Activated naive CD4-positive, alpha-beta T cell treated with anti-CD3 and anti-CD28 coated beads, Interleukin-2, amount 50 U/mL, for 16 hours (primary cell): Measurements from ENCODE around the gene HOXA6.

Experiments used
- DNase-seq: peaks from one replicate; pipeline ENCODE4 v3.0.0-alpha.2; 2020

The HOXA6 gene

GRCh38 chr7:27172823-27173510, 25.4 kb upstream of the HOXA6 start:
- peak; percentile 27 for DNase-seq

- DNase-seq, result peak; percentile 14
These were observed 24.8 kb upstream of the HOXA6 start for GRCh38 chr7:27172315-27172774.

DNA sequence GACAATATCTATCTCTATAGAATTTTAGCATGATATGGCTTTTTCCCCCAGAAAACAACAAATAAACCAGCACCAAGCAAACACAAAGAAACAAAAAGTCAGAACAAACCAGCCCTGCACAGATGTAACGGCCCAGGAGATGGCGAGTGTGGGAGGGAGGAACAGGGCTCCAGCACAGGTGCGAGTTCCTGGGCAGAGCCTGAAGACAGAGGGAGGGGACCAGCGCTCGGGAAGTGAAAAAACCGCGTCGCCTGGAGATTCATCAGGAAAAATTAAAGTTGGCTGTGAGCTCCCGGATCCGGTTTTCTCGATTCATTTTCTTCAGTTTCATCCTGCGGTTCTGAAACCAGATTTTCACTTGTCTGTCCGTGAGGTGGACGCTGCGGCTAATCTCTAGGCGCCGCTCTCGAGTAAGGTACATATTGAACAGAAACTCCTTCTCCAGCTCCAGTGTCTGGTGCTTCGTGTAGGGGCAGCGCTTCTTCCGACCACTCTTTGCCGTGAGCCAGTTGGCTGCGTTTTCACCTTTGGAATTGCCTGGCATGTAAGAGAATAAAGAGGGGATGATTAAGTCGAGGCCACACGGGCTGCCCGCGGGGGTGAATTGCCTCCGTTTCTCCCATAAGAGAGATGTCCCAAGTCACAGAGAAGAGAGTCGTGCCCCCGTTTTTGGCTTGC, 24.2 kb upstream of the HOXA6 start:
- DNase-seq, result peak; percentile 10

DNA sequence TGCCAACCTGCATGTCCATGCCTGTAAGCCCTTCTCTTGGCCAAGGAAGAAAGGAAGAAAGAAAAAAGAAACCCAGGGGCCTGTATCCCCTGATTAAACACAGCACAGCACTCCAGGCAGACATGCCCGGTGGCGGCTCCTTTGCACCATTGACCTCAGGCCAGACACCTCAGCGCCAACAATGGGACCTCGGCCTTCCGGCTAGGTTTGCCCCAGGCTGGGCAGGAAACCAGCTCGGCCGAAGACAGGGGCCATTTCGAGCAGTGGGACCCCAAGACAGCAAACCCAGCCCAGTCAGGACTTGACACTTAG, 23.7 kb upstream of the HOXA6 start:
- no peak for DNase-seq

- DNase-seq, result no peak
These were observed 23.1 kb upstream of the HOXA6 start for GRCh38 chr7:27170426-27171324.

DNA sequence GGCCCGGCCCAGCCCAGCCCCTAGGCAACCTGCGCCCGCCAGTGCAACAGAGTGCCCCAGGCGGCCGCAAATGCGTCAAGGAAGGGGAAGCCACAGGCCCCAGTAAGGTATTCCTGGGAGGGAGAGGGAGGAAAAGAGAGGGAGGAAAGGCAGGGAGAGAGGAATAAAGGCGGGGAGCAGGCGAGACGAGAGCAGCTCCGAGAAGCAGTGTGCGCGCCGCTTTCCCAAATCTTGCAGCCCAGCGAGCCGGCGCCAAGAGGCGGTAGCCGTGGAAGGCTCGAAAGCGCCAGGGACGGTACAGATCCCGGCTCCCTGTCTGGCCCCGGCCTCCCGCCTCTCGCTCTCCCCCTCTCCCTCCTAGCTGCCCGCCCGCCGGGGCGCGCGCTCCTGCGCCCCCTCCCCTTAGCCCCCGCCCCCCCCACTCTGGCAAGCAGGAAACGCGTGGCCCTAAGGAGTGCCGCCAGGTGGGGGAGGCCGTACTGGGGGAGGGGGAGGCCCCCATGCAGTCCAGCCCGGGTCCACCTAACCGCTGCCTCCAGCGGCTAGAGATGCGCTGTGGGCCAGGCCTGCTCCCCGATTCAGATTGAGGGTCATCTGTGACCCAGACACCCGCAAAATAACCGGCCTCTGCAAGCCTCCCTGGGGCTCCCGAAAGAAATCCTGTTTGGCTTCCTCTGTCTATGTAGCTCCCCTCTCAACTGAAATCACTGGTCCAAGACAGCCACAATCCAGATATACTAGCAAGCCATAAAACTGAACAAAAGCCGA, 22.3 kb upstream of the HOXA6 start:
- no peak for DNase-seq

DNA sequence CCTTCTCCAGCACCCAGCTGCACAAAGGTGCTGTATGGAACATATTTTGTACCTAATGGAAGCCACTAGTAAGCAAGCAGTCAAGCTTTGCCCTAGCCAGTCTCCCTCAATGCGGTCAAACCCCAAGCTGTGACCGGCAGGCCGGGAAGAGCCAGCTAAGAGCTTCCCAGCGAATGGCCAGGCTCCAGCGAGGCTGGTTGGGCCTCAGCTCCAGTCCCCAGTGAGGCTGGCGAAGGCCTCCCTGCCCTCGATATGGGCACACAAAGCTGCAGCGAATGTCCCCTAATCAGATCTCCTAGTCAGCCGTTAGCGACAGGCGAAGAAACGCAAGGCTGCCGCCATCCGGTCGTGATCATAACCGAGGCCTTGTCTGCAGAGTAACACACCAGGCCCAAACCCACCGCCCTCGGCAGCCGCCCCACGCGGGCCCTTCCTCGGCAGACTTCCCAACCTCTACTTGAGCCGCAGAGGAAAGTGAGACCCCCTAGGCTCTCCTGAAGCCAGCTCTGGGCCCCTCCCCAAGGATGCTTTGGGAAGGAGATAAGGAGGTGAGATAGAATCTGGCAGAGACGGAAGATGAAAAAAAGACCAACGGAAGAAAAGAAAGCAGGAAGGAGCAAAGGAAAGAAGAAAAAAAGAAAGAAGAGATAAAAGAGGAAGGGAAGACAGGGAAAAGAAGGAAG, 20.8 kb upstream of the HOXA6 start:
- DNase-seq, result no peak

DNA sequence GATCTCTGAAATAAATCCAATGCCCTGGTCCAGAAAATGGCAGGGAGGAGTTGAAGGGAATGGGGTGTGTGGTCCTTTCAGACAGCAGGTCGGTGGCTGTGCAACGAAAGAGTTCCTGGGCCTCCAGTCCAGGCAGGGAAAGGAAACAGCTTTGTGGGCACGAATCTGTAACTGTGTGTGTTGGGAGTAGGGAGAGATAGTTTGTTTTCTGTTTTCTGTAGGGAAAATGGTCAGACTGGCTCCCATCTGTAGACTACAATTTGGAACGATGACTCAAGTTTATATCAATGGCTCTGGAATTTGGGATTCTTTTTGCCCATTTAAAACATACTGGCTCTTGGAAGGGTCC, 20.3 kb upstream of the HOXA6 start:
- DNase-seq, result no peak

DNA sequence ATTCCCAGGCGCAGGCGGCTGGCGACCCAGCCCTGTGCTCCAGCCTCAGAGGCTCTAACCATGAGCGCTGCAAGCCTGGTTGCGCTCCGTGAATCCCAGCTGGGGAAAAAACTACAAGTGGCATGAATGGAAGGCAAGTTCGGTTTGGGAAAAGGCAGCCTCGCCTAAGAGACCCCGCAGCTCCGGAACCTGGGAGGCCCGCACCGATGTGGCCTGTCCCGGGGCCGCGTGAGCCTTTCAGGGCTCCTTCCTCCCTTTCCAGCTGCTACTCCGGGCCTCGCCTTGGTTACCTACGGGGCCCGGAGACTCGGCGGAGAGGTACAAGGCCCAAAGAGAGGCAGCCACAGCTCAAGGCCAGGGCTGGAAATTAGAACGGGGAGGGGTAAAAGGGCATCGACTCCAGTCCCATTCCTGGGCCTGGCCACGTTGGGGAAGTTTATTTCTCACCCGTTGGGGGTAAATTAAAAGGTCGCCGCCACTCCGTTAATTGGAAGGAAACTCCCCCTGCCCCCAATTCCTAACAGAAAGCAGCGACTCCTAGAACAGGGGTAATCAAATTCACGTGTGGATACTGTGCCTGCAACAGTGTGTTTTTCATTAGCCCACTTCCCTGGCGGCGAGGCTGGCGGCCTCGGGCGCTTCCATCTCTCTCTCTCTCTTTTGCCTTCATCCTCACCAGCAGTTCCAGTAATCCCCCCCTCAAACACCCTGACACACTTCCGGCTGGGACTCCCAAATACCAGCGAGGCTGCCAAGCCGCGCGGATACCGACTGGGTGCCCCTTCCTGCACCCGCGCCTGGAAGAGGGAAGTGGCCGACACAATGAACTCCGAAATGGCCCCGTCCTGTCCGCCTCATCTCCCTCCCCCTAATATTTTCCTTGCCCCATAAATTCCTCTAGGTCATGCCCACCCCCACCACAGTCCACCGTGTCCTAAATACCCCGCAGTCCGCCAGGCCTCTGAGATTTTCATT, 19.2 kb upstream of the HOXA6 start:
- DNase-seq, result no peak

GRCh38 chr7:27165996-27166530, 18.5 kb upstream of the HOXA6 start:
- DNase-seq, result no peak

DNA sequence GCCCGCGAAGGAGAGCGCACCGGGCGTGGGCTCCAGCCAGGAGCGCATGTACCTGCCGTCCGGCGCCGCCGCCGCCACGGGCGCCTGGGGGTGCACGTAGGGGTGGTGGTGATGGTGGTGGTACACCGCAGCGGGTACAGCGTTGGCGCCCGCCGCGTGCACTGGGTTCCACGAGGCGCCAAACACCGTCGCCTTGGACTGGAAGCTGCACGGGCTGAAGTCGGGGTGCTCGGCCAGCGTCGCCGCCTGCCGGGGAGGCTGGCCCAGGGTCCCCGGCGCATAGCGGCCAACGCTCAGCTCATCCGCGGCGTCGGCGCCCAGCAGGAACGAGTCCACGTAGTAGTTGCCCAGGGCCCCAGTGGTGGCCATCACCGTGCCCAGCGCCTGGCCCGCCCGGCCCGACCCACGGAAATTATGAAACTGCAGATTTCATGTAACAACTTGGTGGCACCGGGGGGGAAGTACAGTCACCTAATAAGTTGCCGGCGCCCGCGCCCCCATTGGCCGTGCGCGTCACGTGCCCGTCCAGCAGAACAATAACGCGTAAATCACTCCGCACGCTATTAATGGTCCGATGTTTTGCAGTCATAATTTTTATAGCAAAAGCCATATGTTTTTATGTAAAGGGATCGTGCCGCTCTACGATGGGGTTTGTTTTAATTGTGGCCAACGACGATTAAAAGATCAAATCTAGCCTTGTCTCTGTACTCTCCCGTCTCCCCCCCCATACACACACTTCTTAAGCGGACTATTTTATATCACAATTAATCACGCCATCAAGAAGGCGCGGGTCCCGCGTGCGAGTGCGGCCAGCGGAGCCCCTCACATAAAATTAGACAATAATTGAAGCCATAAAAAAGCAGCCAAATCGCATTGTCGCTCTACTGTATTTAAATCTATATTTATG, 17.8 kb upstream of the HOXA6 start, which contains the start of gene HOXA9:
Gene HOXA9, minus strand, starts transcription at position 449 of the 907 bp plus-strand sequence. Its CDS starts 80 bp downstream, at position 369.
- no peak for DNase-seq

DNA sequence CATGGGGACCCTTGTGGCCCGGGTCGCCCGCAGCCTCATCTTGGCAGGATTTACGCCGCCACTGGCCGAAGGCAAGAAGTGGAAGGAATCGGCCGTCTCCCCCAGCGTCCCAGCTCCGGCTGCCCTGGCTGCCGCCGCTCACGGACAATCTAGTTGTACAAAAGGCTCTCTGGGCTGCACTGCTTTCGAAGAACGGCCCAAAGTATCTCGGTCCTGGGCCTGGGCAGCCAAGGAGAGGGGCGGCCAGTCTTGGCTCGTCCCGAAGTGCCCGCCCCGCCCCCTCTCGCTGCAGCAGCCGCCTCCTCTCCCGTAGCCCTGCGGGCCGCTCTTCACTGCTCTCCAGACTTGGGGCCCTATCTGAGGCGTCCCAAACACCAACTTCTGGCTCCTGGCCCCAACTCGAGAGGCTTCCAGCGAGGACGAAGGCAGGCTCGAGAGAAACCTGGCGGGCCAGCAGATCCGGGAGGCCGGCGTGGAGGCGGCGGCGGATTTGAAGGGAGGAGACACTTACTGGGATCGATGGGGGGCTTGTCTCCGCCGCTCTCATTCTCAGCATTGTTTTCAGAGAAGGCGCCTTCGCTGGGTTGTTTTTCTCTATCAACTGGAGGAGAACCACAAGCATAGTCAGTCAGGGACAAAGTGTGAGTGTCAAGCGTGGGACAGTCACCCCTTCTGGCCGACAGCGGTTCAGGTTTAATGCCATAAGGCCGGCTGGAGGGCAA, 17.0 kb upstream of the HOXA6 start:
- no peak for DNase-seq

GRCh38 chr7:27164045-27164366, 16.4 kb upstream of the HOXA6 start:
- DNase-seq, result no peak

DNA sequence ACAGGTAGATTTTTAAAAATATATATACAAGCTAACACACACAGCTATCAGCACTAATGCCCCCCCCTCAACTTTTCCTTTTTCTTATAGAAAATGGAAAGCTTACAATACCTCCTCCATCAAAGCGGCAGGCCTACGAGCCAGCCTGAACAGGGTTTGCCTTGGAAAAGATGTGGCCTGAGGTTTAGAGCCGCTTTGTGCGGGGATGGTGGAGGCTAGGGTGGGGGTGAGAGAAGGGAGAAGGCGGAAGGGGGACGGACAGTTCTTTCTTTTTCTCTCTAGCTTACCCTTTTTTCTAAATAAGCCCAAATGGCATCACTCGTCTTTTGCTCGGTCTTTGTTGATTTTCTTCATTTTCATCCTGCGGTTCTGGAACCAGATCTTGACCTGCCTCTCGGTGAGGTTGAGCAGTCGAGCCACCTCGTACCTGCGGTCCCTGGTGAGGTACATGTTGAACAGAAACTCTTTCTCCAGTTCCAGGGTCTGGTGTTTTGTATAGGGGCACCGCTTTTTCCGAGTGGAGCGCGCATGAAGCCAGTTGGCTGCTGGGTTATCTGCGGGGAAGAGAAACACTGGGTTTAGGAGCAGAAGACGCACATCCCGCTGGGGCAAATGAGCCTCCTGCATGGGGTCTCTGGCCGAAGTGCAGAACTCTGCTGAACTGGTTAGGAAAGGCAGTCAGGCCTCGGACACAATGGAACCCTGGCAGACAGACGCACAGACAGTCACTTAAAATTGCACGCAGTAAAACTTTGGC, 15.9 kb upstream of the HOXA6 start:
- DNase-seq, result no peak

DNA sequence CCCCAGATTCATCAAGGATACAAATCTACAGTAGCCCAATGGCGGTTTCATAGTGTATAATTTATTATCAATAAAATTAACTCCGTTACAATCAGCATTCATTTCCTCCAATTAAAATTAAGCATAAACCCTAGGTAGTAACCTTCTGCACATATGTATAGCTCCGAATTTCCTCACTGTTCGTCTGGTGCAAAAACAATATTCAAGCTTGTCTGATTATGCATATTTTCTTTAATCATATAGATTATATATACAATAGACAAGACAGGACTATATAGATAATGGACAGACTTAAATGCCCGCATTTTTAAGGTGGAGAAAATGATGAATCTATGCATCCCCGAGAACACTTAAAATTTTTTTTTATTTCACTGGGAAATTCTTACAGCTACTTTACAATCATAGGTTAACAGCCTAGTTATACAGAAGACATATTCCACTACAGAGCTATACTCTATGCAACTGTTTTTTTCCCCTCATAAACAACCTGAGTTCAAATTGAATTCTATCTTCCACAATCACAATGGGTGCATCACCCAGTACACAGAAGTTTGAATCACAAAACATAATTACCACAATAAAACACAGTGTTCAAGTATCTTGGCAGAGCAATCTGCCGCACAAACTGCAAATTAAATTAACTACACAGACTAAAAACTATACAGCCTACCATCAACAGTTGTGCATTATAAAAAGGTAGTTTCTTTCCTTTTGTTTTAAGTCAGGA, 15.2 kb upstream of the HOXA6 start:
- DNase-seq, result no peak

- DNase-seq, result peak; percentile 9
These were observed 14.4 kb upstream of the HOXA6 start for GRCh38 chr7:27161721-27162560.
